K562 (cell line): Measurements from ENCODE around the gene ARHGAP33. TPM values are rescaled to one million over a fixed set of nuclear protein-coding genes. Genes with fewer than 3 reads are reported as not detected.

ENCODE experiments used
- ATAC-seq: fragments of 200-7000 bp; cut with Tn5 transposase; 3 replicates; pipeline ENCODE4 v1.9.1; 2020; ENCODE audit warnings: moderate library complexity
- BruUV-seq: library from RNA; stranded (reverse); fragments of 400-500 nt; replicated peaks from 2 replicates; lab custom pipeline; 2021; lab: Mats Ljungman, UMichigan
- CTCF ChIA-PET: fragments of 300-600 bp; formaldehyde crosslinking; extraction: SDS; loops from one replicate; lab custom pipeline; 2021; ENCODE audit warnings: low intra/inter-chr PET ratio; lab: Yijun Ruan, JAX
- POLR2A ChIA-PET: fragments of 300-600, 350-650 bp; sonication (Branson Sonifier 250); formaldehyde crosslinking; extraction: SDS; loops from one replicate; lab custom pipeline; 2021; ENCODE audit warnings: antibody characterized with exemption, inconsistent platforms; lab: Yijun Ruan, JAX
- DNase-seq, 4 experiments: peaks; one replicate each; pipeline versions ENCODE4 v3.0.0 to v3.0.0-alpha.2; 2011 to 2018; ENCODE audit warnings: low spot score in 3 of 4, mixed read lengths in 3 of 4; ENCODE audit errors: extremely low read depth in 1 of 4
- FAIRE-seq: peaks from 2 replicates; lab custom pipeline; 2011; peaks lifted over from hg19 to GRCh38; lab: Jason Lieb, UNC
- H2AFZ ChIP-seq: 2 replicates; pipeline ENCODE4 v1.6.0; 2011; ENCODE audit warnings: low read depth, low read length, control low read depth, inconsistent platforms
- H3K27ac ChIP-seq: fragments of 200-600 bp; 3 replicates; pipeline ENCODE4 v1.8.0; 2011; ENCODE audit warnings: low read depth, mild to moderate bottlenecking, control low read depth, inconsistent platforms, low read length, moderate library complexity, mixed read lengths; ENCODE audit errors: extremely low read depth
- H3K27me3 ChIP-seq, 2 experiments: fragments of 300-600 bp in 1 of 2; 2 replicates in 1 of 2; 3 replicates in 1 of 2; pipeline versions ENCODE4 v1.6.0 to v1.8.0; 2011; ENCODE audit warnings: inconsistent platforms in 2 of 2, low read length in 2 of 2, mild to moderate bottlenecking in 1 of 2, mixed read lengths in 1 of 2, moderate library complexity in 1 of 2; ENCODE audit not compliant: control insufficient read depth in 2 of 2, insufficient read depth in 2 of 2
- H3K36me3 ChIP-seq: fragments of 300-600 bp; 3 replicates; pipeline ENCODE4 v1.8.0; 2011; ENCODE audit warnings: mild to moderate bottlenecking, low read length, inconsistent platforms; ENCODE audit not compliant: control insufficient read depth, insufficient read depth
- H3K4me1 ChIP-seq, 2 experiments: fragments of 200-600 bp in 1 of 2; replicated peaks in 1 of 2; 2 replicates in 1 of 2; 3 replicates in 1 of 2; pipeline versions ENCODE4 v1.5.1 to v1.8.0; 2011; ENCODE audit warnings: inconsistent platforms in 2 of 2, low read length in 2 of 2, mild to moderate bottlenecking in 1 of 2, mixed read lengths in 1 of 2, moderate library complexity in 1 of 2; ENCODE audit not compliant: control insufficient read depth in 2 of 2, insufficient read depth in 2 of 2
- H3K4me2 ChIP-seq: 2 replicates; pipeline ENCODE4 v1.6.1; 2011; ENCODE audit warnings: low read length, control low read depth, inconsistent platforms, mixed read lengths; ENCODE audit not compliant: insufficient read depth
- H3K4me3 ChIP-seq: fragments of 200-600 bp; sonication (generic), shearing (Covaris generic); 2 replicates; pipeline ENCODE4 v1.5.1; 2016; ENCODE audit warnings: control low read depth, inconsistent platforms
- H3K79me2 ChIP-seq: fragments of 200-600 bp; 3 replicates; pipeline ENCODE4 v1.8.0; 2011; ENCODE audit warnings: low read length, inconsistent platforms; ENCODE audit not compliant: control insufficient read depth, insufficient read depth
- H3K9ac ChIP-seq, 2 experiments: 2 replicates each; pipeline versions ENCODE4 v1.6.0 to v1.6.1; 2011; ENCODE audit warnings: low read depth in 2 of 2, low read length in 2 of 2, control low read depth in 1 of 2, inconsistent platforms in 1 of 2, mild to moderate bottlenecking in 1 of 2, mixed read lengths in 1 of 2; ENCODE audit not compliant: insufficient read depth in 1 of 2
- H3K9me1 ChIP-seq: one replicate; pipeline ENCODE4 v1.6.0; 2011; ENCODE audit warnings: inconsistent platforms, mild to moderate bottlenecking, low read length, moderate library complexity; ENCODE audit not compliant: control insufficient read depth, insufficient read depth
- H3K9me3 ChIP-seq: replicated peaks from 2 replicates; pipeline ENCODE4 v1.5.1; 2011; ENCODE audit warnings: low read depth, low read length, inconsistent platforms; ENCODE audit not compliant: control insufficient read depth, insufficient read depth
- H4K20me1 ChIP-seq: replicated peaks from 2 replicates; pipeline ENCODE4 v1.6.1; 2011; ENCODE audit warnings: low read length, inconsistent platforms, mixed read lengths; ENCODE audit not compliant: control insufficient read depth, insufficient read depth
- CTCF ChIP-seq, 3 experiments: IDR thresholded peaks in 2 of 3; conservative IDR thresholded peaks in 1 of 3; 2 replicates each; pipeline ENCODE4 v1.5.1; 2011 to 2012; ENCODE audit warnings: low read length in 3 of 3, mild to moderate bottlenecking in 3 of 3, control low read depth in 2 of 3, improper control_type of control experiment in 1 of 3, inconsistent platforms in 1 of 3, low read depth in 1 of 3, mixed read lengths in 1 of 3, moderate library complexity in 1 of 3; ENCODE audit not compliant: insufficient read depth in 2 of 3
- MEF2D ChIP-seq: conservative IDR thresholded peaks from 2 replicates; pipeline ENCODE4 v1.6.1; 2016; ENCODE audit warnings: low read depth, missing genetic modification characterization, missing compliant biosample characterization
- ZFX ChIP-seq: sonication (generic); formaldehyde crosslinking; IDR thresholded peaks from 2 replicates; pipeline ENCODE4 v1.8.0; 2022; ENCODE audit warnings: mild to moderate bottlenecking, missing genetic modification reagents, moderate library complexity
- WGBS: fragments of 100-300 bp; shearing (Covaris generic); methylation state at CpG from one replicate; pipeline ENCODE4 v1.1.6; 2016; ENCODE audit warnings: low coverage, mixed read lengths; ENCODE audit not compliant: insufficient coverage; ENCODE audit errors: missing lambda C conversion rate; 5-methylcytosine and 5-hydroxymethylcytosine counted together
- in situ Hi-C: fragments of 300-500 bp; cut with MboI; formaldehyde crosslinking; loops from 4 replicates; pipeline ENCODE4 v1.15.0; 2018; ENCODE audit warnings: inconsistent platforms, mixed read lengths
- intact Hi-C: fragments of 100-400 bp; cut with micrococcal nuclease; formaldehyde crosslinking; loops from 2 replicates; pipeline ENCODE4 v1.14.2; 2022
- polyA plus RNA-seq, 8 experiments: library from polyadenylated mRNA; depleted of rRNA in 4 of 8; stranded (reverse) in 5 of 8; unstranded in 3 of 8; fragments of >200 nt; fragmentation: Nextera tagmentation in 2 of 8; fragmentation: Illumina TruSeq in 1 of 8; extraction: Ambion mirVana in 2 of 8; extraction: Trizol in 1 of 8; gene quantifications; 2 replicates each; pipeline versions ENCODE4 v1.2.1 to v1.2.3, GENCODE V29; 2011 to 2014; ENCODE audit warnings: inconsistent platforms in 1 of 8, missing spikeins in 1 of 8
- total RNA-seq, 7 experiments: library from RNA; depleted of rRNA in 6 of 7; stranded (reverse); fragments of >200 nt in 6 of 7; fragmentation: Illumina TruSeq in 2 of 7; extraction: Trizol in 2 of 7; gene quantifications; 2 replicates each; pipeline versions ENCODE4 v1.2.1 to v1.2.3, GENCODE V29; 2011 to 2021; ENCODE audit warnings: low replicate concordance in 1 of 7
- TF ChIP-seq, protein P1 (sequence below): IDR thresholded peaks from 2 replicates; pipeline ENCODE4 v1.6.1; 2011; ENCODE audit warnings: borderline replicate concordance, low read depth, mild to moderate bottlenecking, moderate library complexity, low read length; ENCODE audit not compliant: insufficient read depth, poor library complexity, severe bottlenecking

ARHGAP33 gene
- total and polyA plus RNA-seq, 9 of the 15 experiments (the other 6 are each of a cell fraction or from before 2014, with no cell fraction given) = 0.06 to 26.6 (median 1.6) TPM; not detected in 1

GRCh38 chr19:35790981-35791813, 15.8 kb downstream of the ARHGAP33 start:
- Histone ChIP-seq H3K9me1 (no peaks in the 10 kb centered on the region), H4K20me1 (no peaks in the 10 kb centered on the region), H3K9ac (peak overlapping the region in 1 of 2 experiments; percentile 6; a peak in 2 of 4 replicates), H3K27ac (no peak overlapping the region), H2AFZ (no peak overlapping the region), H3K4me2 (no peak overlapping the region), H3K27me3 (no peaks in the 10 kb centered on the region; a peak in 1 of 5 replicates), H3K79me2 (no peaks in the 10 kb centered on the region), H3K9me3 (no peaks in the 10 kb centered on the region), H3K36me3 (no peaks in the 10 kb centered on the region), H3K4me1 (peaks cover 0 to 47% of the 10 kb centered on the region in 2 experiments; a peak in 3 of 5 replicates), H3K4me3 (no peak overlapping the region)
- no peak for FAIRE-seq
- intact Hi-C loops = no loop called here
- 34% methylated on average over 18 of the region's 20 CpGs for WGBS
- ATAC-seq = peak; percentile 73
- TF ChIP-seq MEF2D (tag) (no peak), ZFX (CRISPR knock-in tag) (0 out of 2 replicates have a peak, but pooled peaks have one; percentile 28), CTCF (IDR thresholded peaks at IDR 0.05 in 2 of 3, conservative IDR thresholded peaks at IDR 0.05 in 1 of 3; ENCODE audit: insufficient read depth in 2 of 3, low read depth in 1 of 3, low read length in 3 of 3) (peak in 2 of 3 experiments; percentile 21 to 23; a peak in 3 of 6 replicates)
- TF ChIP-seq, protein P1, sequence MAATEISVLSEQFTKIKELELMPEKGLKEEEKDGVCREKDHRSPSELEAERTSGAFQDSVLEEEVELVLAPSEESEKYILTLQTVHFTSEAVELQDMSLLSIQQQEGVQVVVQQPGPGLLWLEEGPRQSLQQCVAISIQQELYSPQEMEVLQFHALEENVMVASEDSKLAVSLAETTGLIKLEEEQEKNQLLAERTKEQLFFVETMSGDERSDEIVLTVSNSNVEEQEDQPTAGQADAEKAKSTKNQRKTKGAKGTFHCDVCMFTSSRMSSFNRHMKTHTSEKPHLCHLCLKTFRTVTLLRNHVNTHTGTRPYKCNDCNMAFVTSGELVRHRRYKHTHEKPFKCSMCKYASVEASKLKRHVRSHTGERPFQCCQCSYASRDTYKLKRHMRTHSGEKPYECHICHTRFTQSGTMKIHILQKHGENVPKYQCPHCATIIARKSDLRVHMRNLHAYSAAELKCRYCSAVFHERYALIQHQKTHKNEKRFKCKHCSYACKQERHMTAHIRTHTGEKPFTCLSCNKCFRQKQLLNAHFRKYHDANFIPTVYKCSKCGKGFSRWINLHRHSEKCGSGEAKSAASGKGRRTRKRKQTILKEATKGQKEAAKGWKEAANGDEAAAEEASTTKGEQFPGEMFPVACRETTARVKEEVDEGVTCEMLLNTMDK = peak; percentile 34
- no TSS peak for BruUV-seq
- in situ Hi-C loops = no loop called here
- CTCF ChIA-PET = no interaction called here
- POLR2A ChIA-PET = interaction anchor here (0.5 kb wide), 1 partner anchor 209 kb away, joined by 3 read pairs; no protein-coding TSS in a partner anchor
- DNase-seq = no peak
